Measurements from ENCODE around the gene KITLG. TPM values are rescaled to one million over a fixed set of nuclear protein-coding genes. Genes with fewer than 3 reads are reported as not detected.
A peak's percentile ranks its signal among the peaks of the same experiment; 100 is the strongest.

KITLG gene
- total and polyA plus RNA-seq, 7 donors: 8.1 to 149 (median 54.6) TPM

DNA sequence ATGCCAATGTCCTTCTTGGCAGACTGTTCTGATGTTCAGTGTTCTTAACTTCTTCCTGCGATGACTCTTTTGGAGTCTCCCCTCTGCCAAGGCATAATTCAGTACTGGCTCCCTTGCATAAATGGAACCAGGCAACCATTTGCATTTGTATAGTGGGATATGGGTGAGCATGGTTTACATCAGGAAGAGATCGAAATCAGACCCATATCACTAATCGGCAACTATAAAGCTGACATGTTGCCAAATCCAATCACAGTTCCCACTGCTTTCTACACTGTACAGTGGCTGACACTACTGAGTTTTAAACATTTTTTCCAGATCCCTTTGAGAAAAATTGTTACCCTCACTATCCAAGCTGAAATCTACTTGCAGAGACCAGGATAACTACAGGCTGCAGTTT is 83.8 kb downstream of the KITLG start:
- Histone ChIP-seq H3K27me3 (no peaks in the 10 kb centered on the region), H3K4me3 (no peak overlapping the region), H3K36me3 (peaks cover 0 to 13% (median 2%) of the 10 kb centered on the region in 4 donors), H3K27ac (no peak overlapping the region), H3K4me1 (peaks cover 0 to 34% (median 29%) of the 10 kb centered on the region in 4 donors), H3K9me3 (no peaks in the 10 kb centered on the region)
- WGBS, 2 donors: 94 to 97% methylated on average over 3 of the region's 3 CpGs
- no peak for DNase-seq
- intact Hi-C loops (cut with DNase I): loop anchor here (10.0 kb wide), 1 partner anchor 352 kb away; the partner anchor contains the start of genes CEP290 and TMTC3
- TF ChIP-seq POLR2AphosphoS5 (IDR thresholded peaks at IDR 0.05): no peak
- TF ChIP-seq EP300 (IDR thresholded peaks at IDR 0.05): no peak
- TF ChIP-seq POLR2A (IDR thresholded peaks at IDR 0.05): no peak
- TF ChIP-seq, protein P1, sequence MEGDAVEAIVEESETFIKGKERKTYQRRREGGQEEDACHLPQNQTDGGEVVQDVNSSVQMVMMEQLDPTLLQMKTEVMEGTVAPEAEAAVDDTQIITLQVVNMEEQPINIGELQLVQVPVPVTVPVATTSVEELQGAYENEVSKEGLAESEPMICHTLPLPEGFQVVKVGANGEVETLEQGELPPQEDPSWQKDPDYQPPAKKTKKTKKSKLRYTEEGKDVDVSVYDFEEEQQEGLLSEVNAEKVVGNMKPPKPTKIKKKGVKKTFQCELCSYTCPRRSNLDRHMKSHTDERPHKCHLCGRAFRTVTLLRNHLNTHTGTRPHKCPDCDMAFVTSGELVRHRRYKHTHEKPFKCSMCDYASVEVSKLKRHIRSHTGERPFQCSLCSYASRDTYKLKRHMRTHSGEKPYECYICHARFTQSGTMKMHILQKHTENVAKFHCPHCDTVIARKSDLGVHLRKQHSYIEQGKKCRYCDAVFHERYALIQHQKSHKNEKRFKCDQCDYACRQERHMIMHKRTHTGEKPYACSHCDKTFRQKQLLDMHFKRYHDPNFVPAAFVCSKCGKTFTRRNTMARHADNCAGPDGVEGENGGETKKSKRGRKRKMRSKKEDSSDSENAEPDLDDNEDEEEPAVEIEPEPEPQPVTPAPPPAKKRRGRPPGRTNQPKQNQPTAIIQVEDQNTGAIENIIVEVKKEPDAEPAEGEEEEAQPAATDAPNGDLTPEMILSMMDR (IDR thresholded peaks at IDR 0.05): no peak

DNA sequence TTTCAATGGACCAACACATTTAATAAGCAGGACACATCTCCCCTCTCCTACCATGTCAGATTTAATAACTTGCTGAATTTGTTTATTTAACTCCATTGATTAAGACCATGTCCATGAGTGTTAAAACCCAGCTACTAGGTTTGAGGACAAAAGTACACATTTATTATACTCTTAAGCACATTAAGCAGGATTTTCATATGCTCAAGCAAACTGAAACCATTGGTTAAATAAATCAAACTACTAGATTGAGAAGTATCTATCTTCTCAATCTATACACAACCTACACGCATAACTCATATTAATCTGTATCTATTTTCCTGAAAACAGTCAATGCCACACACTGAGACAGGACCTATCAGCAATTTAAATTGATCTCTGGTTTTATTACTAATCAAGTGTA is 85.2 kb downstream of the KITLG start:
- no peaks in the 10 kb centered on the region for H3K9me3 ChIP-seq
- TF ChIP-seq, protein P1 (IDR thresholded peaks at IDR 0.05): no peak
- TF ChIP-seq POLR2A (IDR thresholded peaks at IDR 0.05) (no peak), EP300 (IDR thresholded peaks at IDR 0.05) (no peak), POLR2AphosphoS5 (IDR thresholded peaks at IDR 0.05) (no peak)
- H3K36me3 ChIP-seq: peaks cover 0 to 11% (median 2%) of the 10 kb centered on the region in 4 donors
- 95 to 100% methylated on average over 1 of the region's 1 CpG for WGBS, 2 donors
- H3K27ac ChIP-seq: no peak overlapping the region
- DNase-seq: no peak
- H3K4me1 ChIP-seq: peaks cover 0 to 34% (median 29%) of the 10 kb centered on the region in 4 donors
- no peak overlapping the region for H3K4me3 ChIP-seq
- no peaks in the 10 kb centered on the region for H3K27me3 ChIP-seq
- intact Hi-C loops (cut with DNase I): loop anchor here (10.0 kb wide), 1 partner anchor 350 kb away; the partner anchor contains the start of genes CEP290 and TMTC3

DNA sequence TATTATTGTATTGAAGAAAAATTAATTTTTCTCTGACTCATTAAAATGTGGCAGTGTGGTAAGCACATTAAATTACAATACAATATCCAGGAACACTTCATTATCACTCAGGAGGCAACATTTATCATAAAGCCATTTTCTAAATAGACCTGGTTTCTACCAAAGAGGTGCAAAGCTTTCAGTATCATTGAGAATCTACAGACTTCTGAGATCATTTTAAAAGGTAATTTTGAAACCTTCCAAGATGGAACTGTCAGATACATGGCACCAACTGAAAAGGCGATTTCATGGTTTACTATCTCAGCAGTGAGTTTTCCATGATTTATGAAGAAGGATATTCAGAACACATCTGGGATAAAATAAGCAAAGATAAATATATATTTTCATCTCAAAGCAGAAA is 85.8 kb downstream of the KITLG start:
- no peak for DNase-seq
- TF ChIP-seq EP300 (IDR thresholded peaks at IDR 0.05) (no peak), POLR2A (IDR thresholded peaks at IDR 0.05) (no peak), POLR2AphosphoS5 (IDR thresholded peaks at IDR 0.05) (peak in 1 of 4 donors; percentile 12)
- Histone ChIP-seq H3K27me3 (no peaks in the 10 kb centered on the region), H3K36me3 (peaks cover 0 to 9% (median 2%) of the 10 kb centered on the region in 4 donors), H3K4me3 (no peak overlapping the region), H3K4me1 (peaks cover 0 to 34% (median 29%) of the 10 kb centered on the region in 4 donors), H3K27ac (no peak overlapping the region), H3K9me3 (no peaks in the 10 kb centered on the region)
- intact Hi-C loops (cut with DNase I): loop anchor here (10.0 kb wide), 1 partner anchor 350 kb away; the partner anchor contains the start of genes CEP290 and TMTC3
- WGBS, 2 donors: 95 to 98% methylated on average over 1 of the region's 1 CpG

DNA sequence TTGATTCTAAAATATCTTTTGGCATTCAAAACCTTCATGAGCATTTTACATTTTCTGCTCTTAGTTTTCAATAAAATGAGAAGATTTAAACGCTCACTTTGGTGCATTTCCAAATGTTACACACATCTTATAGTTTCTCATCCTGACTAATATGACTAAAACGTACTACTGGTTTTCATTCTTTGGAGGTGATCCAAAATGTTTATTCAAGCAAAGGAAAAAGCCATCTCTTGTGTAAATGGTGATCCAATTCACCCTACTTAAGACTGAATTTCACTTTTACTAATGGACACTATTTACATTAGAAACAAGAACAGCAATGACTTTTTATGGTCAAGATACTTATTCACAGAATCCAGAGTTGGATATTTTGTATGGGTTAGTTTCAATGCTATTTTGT is 86.6 kb downstream of the KITLG start:
- H3K4me3 ChIP-seq: no peak overlapping the region
- peaks cover 0 to 9% (median 2%) of the 10 kb centered on the region in 4 donors for H3K36me3 ChIP-seq
- DNase-seq: no peak
- H3K4me1 ChIP-seq: peaks cover 0 to 34% (median 29%) of the 10 kb centered on the region in 4 donors
- 71 to 83% methylated on average over 2 of the region's 2 CpGs for WGBS, 2 donors
- TF ChIP-seq POLR2AphosphoS5 (IDR thresholded peaks at IDR 0.05): no peak
- TF ChIP-seq, protein P1 (IDR thresholded peaks at IDR 0.05): no peak
- TF ChIP-seq EP300 (IDR thresholded peaks at IDR 0.05): no peak
- TF ChIP-seq POLR2A (IDR thresholded peaks at IDR 0.05): no peak
- H3K9me3 ChIP-seq: no peaks in the 10 kb centered on the region
- H3K27me3 ChIP-seq: no peaks in the 10 kb centered on the region
- intact Hi-C loops (cut with DNase I): loop anchor here (10.0 kb wide), 1 partner anchor 349 kb away; the partner anchor contains the start of genes CEP290 and TMTC3
- no peak overlapping the region for H3K27ac ChIP-seq

DNA sequence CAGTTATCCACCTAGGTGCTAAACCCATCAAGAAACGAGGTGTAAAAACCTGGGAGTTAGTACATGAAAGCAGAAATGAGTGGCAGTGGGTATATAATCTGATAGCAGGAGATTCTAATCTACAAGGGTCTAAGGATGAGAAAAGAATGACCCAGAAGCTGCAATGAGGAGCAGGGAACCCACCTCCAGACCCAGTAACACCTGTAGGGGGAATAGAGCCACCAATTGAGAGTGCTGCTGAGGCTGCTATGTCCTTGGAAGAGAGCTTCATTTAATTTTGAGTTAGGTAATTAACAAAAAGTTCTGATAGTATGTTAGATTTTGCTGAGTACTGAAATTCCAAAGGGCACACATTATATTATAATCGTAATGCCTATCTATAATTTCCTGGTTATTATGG is 89.8 kb downstream of the KITLG start:
- H3K4me3 ChIP-seq: no peak overlapping the region

More for the DNA sequence above, 89.8 kb downstream of the KITLG start:
- Histone ChIP-seq H3K27me3 (no peaks in the 10 kb centered on the region), H3K4me1 (peaks cover 0 to 18% (median 13%) of the 10 kb centered on the region in 4 donors), H3K27ac (no peak overlapping the region), H3K9me3 (no peaks in the 10 kb centered on the region), H3K36me3 (no peaks in the 10 kb centered on the region)
- WGBS, 2 donors: 68 to 86% methylated on average over 2 of the region's 2 CpGs
- intact Hi-C loops (cut with DNase I): loop anchor here (10.0 kb wide), 1 partner anchor 346 kb away; the partner anchor contains the start of genes CEP290 and TMTC3
- TF ChIP-seq, protein P1 (IDR thresholded peaks at IDR 0.05): no peak
- no peak for DNase-seq
